Epithelial cell of esophagus (primary cell): ENCODE data around the gene CLTB.
A peak's percentile ranks its signal among the peaks of the same experiment; 100 is the strongest.

Source experiments
- DNase-seq: peaks from one replicate; pipeline ENCODE4 v3.0.0; 2010; ENCODE audit warnings: low read depth
- H3K4me3 ChIP-seq: 2 replicates; pipeline ENCODE4 v1.5.1; 2011; ENCODE audit warnings: mild to moderate bottlenecking, low read length, control low read depth
- CTCF ChIP-seq: IDR thresholded peaks from 2 replicates; pipeline ENCODE4 v1.5.1; 2011; ENCODE audit warnings: low read depth, mild to moderate bottlenecking, low read length, control low read depth, inconsistent platforms; ENCODE audit not compliant: insufficient read depth; ENCODE audit errors: missing control alignments

CLTB gene

GRCh38 chr5:176360894-176361436 is 55.4 kb downstream of the CLTB start:
- peak; percentile 16 for DNase-seq
- H3K4me3 ChIP-seq, result peak overlapping the region; percentile 95
- no peak for TF ChIP-seq CTCF

- DNase-seq, result peak; percentile 51
- TF ChIP-seq CTCF, result no peak
- H3K4me3 ChIP-seq, result no peak overlapping the region
Observed at GRCh38 chr5:176359658-176360057, 56.7 kb downstream of the CLTB start.

- no peak for TF ChIP-seq CTCF
- no peak for DNase-seq
Observed at GRCh38 chr5:176356179-176356566, 60.2 kb downstream of the CLTB start.

GRCh38 chr5:176355400-176356178 is 60.8 kb downstream of the CLTB start:
- H3K4me3 ChIP-seq, result no peak overlapping the region
- DNase-seq, result no peak
- no peak for TF ChIP-seq CTCF

More at GRCh38 chr5:176356179-176356566, 60.2 kb downstream of the CLTB start:
- H3K4me3 ChIP-seq, result no peak overlapping the region

GRCh38 chr5:176353533-176353932 is 62.8 kb downstream of the CLTB start:
- no peak for TF ChIP-seq CTCF
- no peak for DNase-seq
- no peak overlapping the region for H3K4me3 ChIP-seq

- TF ChIP-seq CTCF, result no peak
- DNase-seq, result no peak
- H3K4me3 ChIP-seq, result no peak overlapping the region
Observed at GRCh38 chr5:176352116-176352878, 64.0 kb downstream of the CLTB start.

- DNase-seq, result no peak
- H3K4me3 ChIP-seq, result no peak overlapping the region
- TF ChIP-seq CTCF, result no peak
Observed at GRCh38 chr5:176350416-176350815, 65.9 kb downstream of the CLTB start.
